NCI-H2107 treated with DMSO at 0.1 percent for 48 hours (cell line): ENCODE data around the gene NPL.

Experiments used
- DNase-seq: peaks from one replicate; lab custom pipeline; 2025; ENCODE audit not compliant: unreplicated experiment; lab: John Stamatoyannopoulos, UW

Gene NPL

GRCh38 chr1:182811975-182812722 lies 22.6 kb downstream of the NPL start:
- no peak for DNase-seq

- no peak for DNase-seq
Measured at GRCh38 chr1:182816863-182817262, 27.3 kb downstream of the NPL start.

DNA sequence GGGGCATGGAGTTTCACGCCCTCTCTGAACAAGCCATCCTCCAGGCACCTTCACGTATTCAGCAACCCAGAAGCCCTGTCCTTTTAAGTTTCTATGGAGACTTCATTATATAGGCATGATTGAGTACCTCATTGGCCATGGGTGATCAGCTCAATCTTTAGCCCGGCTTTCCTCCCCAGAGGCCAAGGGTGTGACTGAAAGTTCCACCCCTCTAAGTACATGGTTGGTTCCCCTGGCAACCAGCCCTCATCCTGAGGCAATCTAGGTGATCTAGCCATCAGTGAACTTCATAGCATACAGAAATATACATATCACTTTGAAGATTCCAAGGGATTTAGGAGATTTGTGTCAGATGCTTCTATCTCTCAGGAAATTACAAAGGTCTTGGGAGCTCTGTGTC lies 28.2 kb downstream of the NPL start:
- no peak for DNase-seq

GRCh38 chr1:182823220-182823619 lies 33.6 kb downstream of the NPL start:
- DNase-seq = no peak

- no peak for DNase-seq
Measured at GRCh38 chr1:182826892-182827291, 37.3 kb downstream of the NPL start.

- DNase-seq = no peak
Measured at GRCh38 chr1:182829285-182829932, 39.8 kb downstream of the NPL start.

- no peak for DNase-seq
Measured at GRCh38 chr1:182833271-182833670, 43.7 kb downstream of the NPL start.

- no peak for DNase-seq
Measured at GRCh38 chr1:182834326-182834725, 44.8 kb downstream of the NPL start.

DNA sequence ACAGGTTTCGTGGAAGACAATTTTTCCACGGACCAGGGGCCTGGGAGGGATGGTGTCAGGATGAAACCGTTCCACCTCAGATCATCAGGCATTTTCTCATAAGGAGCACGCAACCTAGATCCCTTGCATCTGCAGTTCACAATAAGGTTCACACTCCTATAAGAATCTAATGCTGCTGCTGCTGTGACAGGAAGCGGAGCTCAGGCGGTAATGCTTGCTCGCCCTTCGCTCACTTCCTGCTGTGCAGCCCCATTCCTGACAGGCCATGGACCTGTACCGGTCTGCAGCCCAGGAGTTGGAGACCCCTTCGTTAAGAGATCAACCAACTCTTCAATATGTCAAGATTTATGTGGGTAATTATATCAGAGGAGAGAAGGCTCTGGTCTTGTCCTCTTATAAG lies 46.2 kb downstream of the NPL start:
- DNase-seq = no peak

DNA sequence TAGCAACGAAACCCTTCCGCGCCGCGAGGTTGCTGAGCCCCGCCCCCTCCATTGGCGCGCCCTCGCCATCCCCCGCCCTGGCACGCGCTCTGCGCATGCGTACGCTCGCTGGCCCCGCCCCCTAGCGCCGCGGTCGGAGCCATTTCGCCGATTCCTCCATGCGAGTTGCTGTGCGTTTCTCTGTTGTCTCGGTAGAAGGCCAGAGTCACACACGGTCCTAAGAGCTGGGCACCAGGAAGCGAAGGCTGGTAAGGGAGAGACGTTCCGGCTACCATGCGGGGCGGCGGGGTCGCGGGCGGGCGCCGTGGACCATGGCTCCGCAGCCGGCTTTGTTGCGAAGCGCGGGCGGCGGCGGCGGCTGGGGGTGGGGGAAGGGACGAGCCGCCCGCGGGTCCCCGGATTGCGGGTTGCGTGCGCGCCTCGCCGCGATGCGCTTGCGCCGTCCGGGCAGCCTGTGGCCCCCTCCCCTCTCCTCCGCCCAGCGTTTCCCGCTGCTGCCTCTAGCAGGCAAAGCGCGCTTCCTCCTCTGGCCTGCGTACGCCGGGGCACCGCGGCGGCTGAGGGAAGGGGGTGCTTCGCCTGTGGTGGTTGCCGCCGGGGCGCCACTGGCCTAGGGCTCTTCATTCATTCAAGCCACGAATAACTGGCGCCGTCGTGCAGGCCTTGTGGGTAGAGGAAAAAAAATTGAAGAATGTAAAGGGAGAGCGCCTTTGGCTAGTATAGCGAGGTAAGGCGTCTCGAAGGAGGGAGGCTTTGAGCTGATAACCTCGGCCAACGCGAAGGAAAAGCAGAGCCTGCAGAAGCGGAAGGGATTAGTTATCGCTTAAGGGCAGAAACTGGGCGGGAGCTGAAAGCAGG lies 49.9 kb downstream of the NPL start, which contains the start of gene DHX9:
TSS of gene DHX9 (plus strand) at position 139 of the 858 bp plus-strand sequence. CDS start 3,220 bp downstream, outside the sequence.
- DNase-seq = peak; percentile 90

GRCh38 chr1:182841368-182841988 lies 51.9 kb downstream of the NPL start:
- peak; percentile 16 for DNase-seq

GRCh38 chr1:182842265-182842664 lies 52.7 kb downstream of the NPL start:
- no peak for DNase-seq

- DNase-seq = no peak
Measured at GRCh38 chr1:182845379-182845778, 55.8 kb downstream of the NPL start.

DNA sequence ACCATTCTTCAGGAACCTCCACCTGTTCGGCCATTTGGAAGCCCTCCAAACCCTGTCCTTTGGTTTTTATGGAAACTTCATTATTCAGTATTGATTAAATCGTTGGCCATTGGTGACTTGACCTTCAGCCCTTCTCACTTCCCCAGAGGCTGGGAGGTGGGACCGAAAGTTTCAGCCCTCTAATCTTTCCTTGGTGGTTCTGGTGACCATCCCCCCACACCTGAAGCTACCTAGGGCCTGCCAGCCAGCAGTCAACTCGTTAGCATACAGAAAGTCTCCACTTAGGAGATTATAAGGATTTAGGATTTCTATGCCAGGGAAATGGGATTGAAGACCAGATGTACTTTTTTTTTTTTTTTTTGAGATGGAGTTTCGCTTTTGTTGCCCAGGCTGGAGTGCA lies 56.3 kb downstream of the NPL start:
- DNase-seq = no peak

DNA sequence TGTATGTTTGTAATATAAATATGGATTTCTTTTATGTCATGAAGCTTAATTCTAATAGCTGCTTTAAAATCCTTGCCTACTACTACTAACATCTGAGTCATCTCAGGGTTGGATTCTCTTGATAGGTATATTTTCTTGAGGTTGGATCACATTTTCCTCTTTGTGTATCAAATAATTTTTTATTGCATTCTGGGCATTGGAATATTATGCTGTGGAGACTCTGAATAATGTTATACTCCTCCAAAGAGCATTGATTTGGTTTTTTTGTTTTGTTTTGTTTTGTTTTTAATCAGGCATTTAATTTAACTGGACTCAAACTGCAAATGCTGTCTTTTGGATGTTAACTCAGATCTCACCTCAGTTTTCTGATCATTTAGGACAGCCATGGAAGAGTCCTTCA lies 57.5 kb downstream of the NPL start:
- DNase-seq = no peak

DNA sequence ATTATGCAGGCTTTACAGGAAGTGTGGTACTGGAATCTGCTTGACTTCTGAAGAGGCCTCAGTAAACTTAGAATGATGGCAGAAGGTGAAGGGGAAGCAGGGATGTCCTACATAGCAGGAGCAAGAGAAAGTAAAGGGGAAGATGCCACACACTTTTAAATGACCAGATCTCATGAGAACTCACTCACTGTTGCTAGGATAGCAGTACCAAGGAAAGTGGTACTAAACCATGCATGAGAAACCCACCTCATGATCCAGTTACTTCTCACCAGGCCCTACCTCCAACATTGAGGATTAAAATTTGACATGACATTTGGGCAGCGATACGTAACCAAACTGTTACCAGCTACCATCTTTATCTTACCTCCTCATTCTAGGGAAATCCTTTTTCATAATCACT lies 59.2 kb downstream of the NPL start:
- DNase-seq = no peak

GRCh38 chr1:182850319-182850718 lies 60.7 kb downstream of the NPL start:
- DNase-seq = no peak

GRCh38 chr1:182851825-182852224 lies 62.3 kb downstream of the NPL start:
- no peak for DNase-seq

GRCh38 chr1:182855911-182856310 lies 66.3 kb downstream of the NPL start:
- DNase-seq = no peak

- DNase-seq = no peak
Measured at GRCh38 chr1:182857212-182857611, 67.6 kb downstream of the NPL start.

GRCh38 chr1:182860658-182861057 lies 71.1 kb downstream of the NPL start:
- no peak for DNase-seq
